A673 (cell line): Measurements from ENCODE around the gene CYP46A1.

Experiments used
- CTCF ChIP-seq: fragments of 300-800, 200-600 bp; sonication (generic); conservative IDR thresholded peaks from 2 replicates; pipeline ENCODE4 v1.5.1; 2017; ENCODE audit warnings: low read depth, mild to moderate bottlenecking, antibody characterized with exemption, low read length, moderate library complexity, mixed read lengths
- EZH2 ChIP-seq: fragments of 200-600 bp; sonication (generic); IDR thresholded peaks from 2 replicates; pipeline ENCODE4 v1.6.1; 2017; ENCODE audit warnings: borderline replicate concordance, low read depth, mild to moderate bottlenecking, mixed read lengths, antibody characterized with exemption, low read length; ENCODE audit not compliant: poor library complexity, severe bottlenecking

- TF ChIP-seq CTCF (no peak), EZH2 (no peak)
Observed at GRCh38 chr14:99679111-99679510, 5.0 kb upstream of the CYP46A1 start.
